ENCODE data around the gene LSMEM2. TPM values are rescaled to one million over a fixed set of nuclear protein-coding genes. Genes with fewer than 3 reads are reported as not detected.

LSMEM2 gene
- total RNA-seq, 2 donors from 2014 or later, result 0.26 TPM; not detected in 1

DNA sequence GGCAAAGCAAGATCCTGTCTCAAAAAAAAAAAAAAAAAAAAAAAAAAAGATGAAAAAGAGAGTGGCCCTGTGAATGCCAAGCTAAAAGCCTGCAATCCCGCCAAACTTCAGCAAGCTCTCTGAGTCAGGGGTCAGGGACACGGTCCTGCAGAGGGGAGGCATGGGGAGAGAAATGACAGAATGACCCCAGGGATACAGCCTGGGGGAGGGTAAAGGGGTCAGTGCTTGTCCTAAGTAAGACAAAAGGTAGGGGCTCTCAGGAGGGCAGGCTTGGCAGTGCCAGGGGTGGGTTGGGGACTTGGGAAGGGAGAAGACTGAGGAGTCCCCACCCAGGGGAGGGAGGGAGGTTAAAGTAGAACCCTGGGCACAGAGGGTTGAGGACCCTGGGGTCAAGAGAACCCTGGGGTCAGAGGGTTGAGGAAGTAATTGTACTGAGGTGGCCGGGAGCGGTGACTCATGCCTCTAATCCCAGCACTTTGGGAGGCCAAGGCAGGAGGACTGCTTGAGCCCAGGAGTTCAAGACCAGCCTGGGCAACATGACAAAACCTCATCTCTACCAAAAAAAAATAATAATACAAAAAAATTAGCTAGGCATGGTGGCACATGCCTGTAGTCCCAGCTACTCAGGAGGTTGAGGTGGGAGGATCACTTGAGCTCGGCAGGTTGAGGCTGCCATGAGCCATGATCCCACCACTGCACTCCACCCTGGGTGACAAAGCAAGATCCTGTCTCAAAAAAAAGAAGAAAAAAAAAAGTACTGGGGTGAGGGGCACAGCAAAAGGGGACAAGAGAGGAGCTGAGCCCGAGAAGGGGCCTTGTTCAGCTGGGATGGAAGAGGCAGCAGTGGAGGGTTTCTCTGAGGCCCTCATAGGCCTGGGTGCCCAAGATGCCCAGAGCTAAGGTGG, 15.2 kb upstream of the LSMEM2 start:
- peaks cover 24% of the 10 kb centered on the region for H3K27me3 Mint-ChIP-seq (ENCODE audit: low read depth)
- H3K36me3 Mint-ChIP-seq (ENCODE audit: insufficient read depth in 2 of 2), result peaks cover 0 to 2% of the 10 kb centered on the region in 2 donors
- ATAC-seq (replicated peaks in 1 of 2), result no peak
- peaks cover 11% of the 10 kb centered on the region for H3K4me1 Mint-ChIP-seq (ENCODE audit: low read depth)
- H3K9me3 Mint-ChIP-seq, result no peaks in the 10 kb centered on the region
- no peak overlapping the region for H3K4me3 Mint-ChIP-seq
- DNase-seq, result no peak
- peak overlapping the region; percentile 77 for H3K27ac Mint-ChIP-seq

GRCh38 chr3:50264383-50264963, 14.4 kb upstream of the LSMEM2 start:
- Mint-ChIP-seq H3K4me3 (no peak overlapping the region), H3K9me3 (no peaks in the 10 kb centered on the region), H3K36me3 (ENCODE audit: insufficient read depth in 2 of 2) (no peaks in the 10 kb centered on the region), H3K27me3 (ENCODE audit: low read depth) (peaks cover 24% of the 10 kb centered on the region), H3K27ac (no peak overlapping the region), H3K4me1 (ENCODE audit: low read depth) (peaks cover 5% of the 10 kb centered on the region)
- no peak for DNase-seq
- no peak for ATAC-seq (replicated peaks in 1 of 2)

GRCh38 chr3:50264964-50265485, 13.9 kb upstream of the LSMEM2 start:
- Mint-ChIP-seq H3K27me3 (ENCODE audit: low read depth) (peaks cover 24% of the 10 kb centered on the region), H3K4me1 (ENCODE audit: low read depth) (no peaks in the 10 kb centered on the region), H3K27ac (no peak overlapping the region), H3K4me3 (no peak overlapping the region), H3K9me3 (no peaks in the 10 kb centered on the region), H3K36me3 (ENCODE audit: insufficient read depth in 2 of 2) (no peaks in the 10 kb centered on the region)
- ATAC-seq (replicated peaks in 1 of 2), result no peak
- no peak for DNase-seq

DNA sequence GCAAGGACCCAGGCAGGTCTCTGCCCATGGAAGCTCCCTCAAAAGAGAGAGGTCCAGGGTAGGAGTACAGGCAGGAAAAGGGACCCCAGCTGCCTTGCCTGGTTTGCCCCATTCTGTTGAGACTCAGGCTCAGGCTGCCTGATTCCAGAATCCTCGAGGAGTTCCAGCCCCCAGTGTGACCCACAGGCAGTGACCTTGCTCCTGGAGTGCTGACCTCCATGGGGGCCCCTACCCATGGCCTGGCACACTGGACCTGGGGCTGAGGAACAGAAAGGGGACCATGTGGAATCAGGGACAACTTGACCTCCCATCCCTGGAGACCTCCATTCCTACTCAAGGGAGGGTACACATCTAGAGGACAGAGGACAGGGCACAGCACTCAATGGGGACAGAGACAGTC, 13.3 kb upstream of the LSMEM2 start:
- no peak for DNase-seq
- Mint-ChIP-seq H3K9me3 (no peaks in the 10 kb centered on the region), H3K27ac (no peak overlapping the region), H3K27me3 (ENCODE audit: low read depth) (peaks cover 24% of the 10 kb centered on the region), H3K4me1 (ENCODE audit: low read depth) (no peaks in the 10 kb centered on the region), H3K4me3 (no peak overlapping the region), H3K36me3 (ENCODE audit: insufficient read depth in 2 of 2) (no peaks in the 10 kb centered on the region)
- ATAC-seq (replicated peaks in 1 of 2), result no peak

DNA sequence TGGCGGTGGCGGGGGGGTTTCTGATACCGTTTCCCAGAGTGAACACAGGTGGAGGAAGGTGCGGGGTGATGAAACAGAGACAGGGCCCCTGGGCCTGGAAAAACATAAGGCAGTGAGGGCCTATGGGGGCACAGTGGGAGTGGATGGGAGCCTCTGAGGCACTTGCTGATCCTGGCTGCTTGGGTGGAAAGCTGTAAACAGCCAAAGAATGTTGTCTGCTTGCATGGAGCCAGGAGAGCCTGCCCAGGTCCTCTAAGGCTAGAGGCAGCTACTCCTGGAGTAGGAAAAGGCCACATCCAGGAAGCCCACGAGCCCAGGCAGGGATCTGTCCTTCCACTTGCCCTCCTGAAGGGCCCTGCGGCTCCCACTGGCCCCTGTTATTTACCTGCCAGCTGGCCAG, 12.9 kb upstream of the LSMEM2 start:
- H3K4me3 Mint-ChIP-seq, result no peak overlapping the region
- no peak for ATAC-seq (replicated peaks in 1 of 2)
- H3K4me1 Mint-ChIP-seq (ENCODE audit: low read depth), result no peaks in the 10 kb centered on the region
- H3K36me3 Mint-ChIP-seq (ENCODE audit: insufficient read depth in 2 of 2), result no peaks in the 10 kb centered on the region
- no peaks in the 10 kb centered on the region for H3K9me3 Mint-ChIP-seq
- no peak for DNase-seq
- no peak overlapping the region for H3K27ac Mint-ChIP-seq
- peaks cover 24% of the 10 kb centered on the region for H3K27me3 Mint-ChIP-seq (ENCODE audit: low read depth)

GRCh38 chr3:50266836-50267235, 12.1 kb upstream of the LSMEM2 start:
- H3K27ac Mint-ChIP-seq, result no peak overlapping the region
- H3K4me1 Mint-ChIP-seq (ENCODE audit: low read depth), result peaks cover 4% of the 10 kb centered on the region
- no peak for ATAC-seq (replicated peaks in 1 of 2)
- no peaks in the 10 kb centered on the region for H3K36me3 Mint-ChIP-seq (ENCODE audit: insufficient read depth in 2 of 2)
- H3K4me3 Mint-ChIP-seq, result no peak overlapping the region
- no peaks in the 10 kb centered on the region for H3K9me3 Mint-ChIP-seq
- DNase-seq, result no peak
- peaks cover 24% of the 10 kb centered on the region for H3K27me3 Mint-ChIP-seq (ENCODE audit: low read depth)

GRCh38 chr3:50267280-50267913, 11.5 kb upstream of the LSMEM2 start:
- H3K27ac Mint-ChIP-seq, result no peak overlapping the region
- no peak for DNase-seq
- no peaks in the 10 kb centered on the region for H3K36me3 Mint-ChIP-seq (ENCODE audit: insufficient read depth in 2 of 2)
- H3K4me1 Mint-ChIP-seq (ENCODE audit: low read depth), result peaks cover 8% of the 10 kb centered on the region
- no peaks in the 10 kb centered on the region for H3K9me3 Mint-ChIP-seq
- H3K27me3 Mint-ChIP-seq (ENCODE audit: low read depth), result peaks cover 24% of the 10 kb centered on the region
- no peak for ATAC-seq (replicated peaks in 1 of 2)
- no peak overlapping the region for H3K4me3 Mint-ChIP-seq

- Mint-ChIP-seq H3K27me3 (ENCODE audit: low read depth) (peaks cover 29% of the 10 kb centered on the region), H3K27ac (no peak overlapping the region), H3K4me3 (no peak overlapping the region), H3K9me3 (no peaks in the 10 kb centered on the region), H3K36me3 (ENCODE audit: insufficient read depth in 2 of 2) (no peaks in the 10 kb centered on the region), H3K4me1 (ENCODE audit: low read depth) (peaks cover 17% of the 10 kb centered on the region)
- no peak for DNase-seq
- no peak for ATAC-seq (replicated peaks in 1 of 2)
These were observed 10.6 kb upstream of the LSMEM2 start for GRCh38 chr3:50268276-50268675.

DNA sequence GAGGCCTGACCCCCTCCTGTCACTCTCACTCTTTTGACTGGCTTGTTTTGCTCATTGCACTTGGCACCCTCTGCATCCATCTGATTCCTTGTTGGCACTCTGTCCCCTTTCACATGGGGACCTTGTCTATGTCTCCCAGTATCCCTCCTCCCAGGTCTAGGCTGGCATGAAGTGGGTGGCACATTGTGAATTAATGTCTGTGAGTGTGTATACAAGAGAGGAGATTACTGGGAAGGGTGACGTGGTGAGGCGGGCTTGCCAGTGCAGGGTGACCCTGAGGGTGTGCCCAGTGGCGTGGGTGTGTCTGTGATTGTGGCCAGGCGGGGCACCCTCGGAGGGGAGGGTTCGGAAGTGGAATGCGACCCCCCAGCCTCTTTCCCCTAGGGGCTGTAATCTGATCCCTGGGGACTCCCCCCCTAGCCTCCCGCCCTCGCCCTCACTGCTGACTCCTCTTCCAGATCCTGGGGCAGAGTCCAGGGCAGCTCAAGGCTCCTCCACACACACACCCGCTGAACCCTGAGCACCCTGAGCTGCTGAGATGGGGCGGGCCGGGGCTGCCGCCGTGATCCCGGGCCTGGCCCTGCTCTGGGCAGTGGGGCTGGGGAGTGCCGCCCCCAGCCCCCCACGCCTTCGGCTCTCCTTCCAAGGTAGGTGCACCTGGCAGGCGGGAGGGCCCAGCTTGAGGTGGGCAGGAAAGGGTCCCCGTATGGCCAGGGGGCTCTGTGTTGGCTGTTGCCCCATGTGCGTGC, 10.0 kb upstream of the LSMEM2 start, which contains the start of gene SEMA3B:
SEMA3B (plus strand) TSS at position 445 of the 749 bp plus-strand sequence; CDS start at position 539, 94 bp downstream.
- Mint-ChIP-seq H3K4me3 (no peak within 1 kb of the TSS), H3K9me3 (no peaks in the 10 kb centered on the region), H3K27ac (no peak within 1 kb of the TSS), H3K4me1 (ENCODE audit: low read depth) (peaks cover 18% of the 10 kb centered on the region), H3K36me3 (ENCODE audit: insufficient read depth in 2 of 2) (no peaks in the 10 kb centered on the region), H3K27me3 (ENCODE audit: low read depth) (peaks cover 31% of the 10 kb centered on the region)
- DNase-seq, result no peak
- no peak for ATAC-seq (replicated peaks in 1 of 2)

DNA sequence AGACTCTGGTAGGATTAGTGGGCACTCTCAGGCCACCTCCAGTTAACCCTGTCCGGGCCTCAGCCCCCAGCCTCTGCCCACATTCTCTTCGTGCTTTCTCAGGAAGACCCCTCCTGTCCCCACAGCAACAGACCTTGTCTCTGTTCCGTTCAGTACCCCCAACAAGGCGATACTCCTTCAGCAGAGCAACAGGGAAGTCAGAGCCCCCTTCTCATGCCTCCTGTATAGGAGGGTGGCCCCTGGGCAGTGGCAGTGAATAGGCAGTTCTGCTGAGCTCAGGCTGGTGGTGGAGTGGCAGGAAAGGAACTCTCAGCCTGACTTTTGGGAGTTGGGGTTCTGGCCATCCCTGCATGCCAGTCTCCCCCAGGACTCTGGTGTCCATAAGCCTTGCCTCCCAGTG, 9.4 kb upstream of the LSMEM2 start:
- Mint-ChIP-seq H3K9me3 (no peaks in the 10 kb centered on the region), H3K4me1 (ENCODE audit: low read depth) (peaks cover 24% of the 10 kb centered on the region), H3K27ac (no peak overlapping the region), H3K36me3 (ENCODE audit: insufficient read depth in 2 of 2) (no peaks in the 10 kb centered on the region), H3K4me3 (no peak overlapping the region), H3K27me3 (ENCODE audit: low read depth) (peaks cover 37% of the 10 kb centered on the region)
- DNase-seq (no peak), ATAC-seq (replicated peaks in 1 of 2) (no peak)

- Mint-ChIP-seq H3K27ac (no peak overlapping the region), H3K36me3 (ENCODE audit: insufficient read depth in 2 of 2) (no peaks in the 10 kb centered on the region), H3K9me3 (no peaks in the 10 kb centered on the region)
These were observed 8.9 kb upstream of the LSMEM2 start for GRCh38 chr3:50269977-50270413.

DNA sequence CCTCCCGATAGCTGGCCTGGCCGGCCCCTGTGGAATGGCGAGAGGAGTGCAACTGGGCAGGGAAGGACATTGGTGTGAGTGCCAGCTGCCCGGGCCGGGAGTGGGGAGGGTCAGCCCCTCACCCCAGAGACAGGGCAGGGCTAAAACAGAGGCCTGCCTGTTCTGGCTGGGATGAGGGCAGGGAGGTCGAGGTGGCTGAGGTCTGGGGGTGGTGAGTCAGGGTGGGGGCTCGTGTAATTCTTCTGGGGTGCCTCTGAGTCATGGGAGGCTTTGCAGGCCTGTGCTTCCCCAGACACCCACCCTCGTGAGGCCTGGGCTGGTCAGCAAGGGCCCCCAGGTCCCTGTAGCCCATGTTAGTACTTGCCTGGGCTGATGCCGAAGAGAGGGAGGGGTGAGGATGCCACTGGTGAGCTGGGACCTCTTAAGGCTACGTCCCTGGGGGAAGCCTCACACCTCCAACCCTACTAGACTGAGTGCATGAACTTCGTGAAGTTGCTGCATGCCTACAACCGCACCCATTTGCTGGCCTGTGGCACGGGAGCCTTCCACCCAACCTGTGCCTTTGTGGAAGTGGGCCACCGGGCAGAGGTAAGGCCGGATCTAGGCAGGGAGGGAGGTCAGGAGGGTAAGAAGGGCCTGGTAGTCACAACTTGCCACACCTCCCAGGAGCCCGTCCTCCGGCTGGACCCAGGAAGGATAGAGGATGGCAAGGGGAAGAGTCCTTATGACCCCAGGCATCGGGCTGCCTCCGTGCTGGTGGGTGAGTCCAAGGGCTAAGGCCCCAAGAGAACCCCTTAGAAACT, 8.3 kb upstream of the LSMEM2 start:
- Mint-ChIP-seq H3K27me3 (ENCODE audit: low read depth) (peaks cover 45% of the 10 kb centered on the region), H3K36me3 (ENCODE audit: insufficient read depth in 2 of 2) (no peaks in the 10 kb centered on the region), H3K4me3 (no peak overlapping the region), H3K9me3 (no peaks in the 10 kb centered on the region), H3K27ac (no peak overlapping the region), H3K4me1 (ENCODE audit: low read depth) (peaks cover 34% of the 10 kb centered on the region)
- peak in 1 of 2 donors; percentile 24 for DNase-seq
- ATAC-seq (replicated peaks in 1 of 2), result no peak

More at GRCh38 chr3:50269977-50270413, 8.9 kb upstream of the LSMEM2 start:
- Mint-ChIP-seq H3K27me3 (ENCODE audit: low read depth) (peaks cover 42% of the 10 kb centered on the region), H3K4me3 (no peak overlapping the region), H3K4me1 (ENCODE audit: low read depth) (peaks cover 28% of the 10 kb centered on the region)
- ATAC-seq (replicated peaks in 1 of 2), result no peak
- no peak for DNase-seq
